NCI-H524 (cell line): ENCODE results near the gene KIF6.

ENCODE experiments used
- DNase-seq, 2 experiments: peaks; one replicate each; lab custom pipeline; 2025; lab: John Stamatoyannopoulos, UW

The KIF6 gene

GRCh38 chr6:39665861-39666260, 59.3 kb downstream of the KIF6 start:
- no peak for DNase-seq

GRCh38 chr6:39664173-39664572, 61.0 kb downstream of the KIF6 start:
- peak; percentile 34 to 71 for DNase-seq

GRCh38 chr6:39657355-39658135, 67.7 kb downstream of the KIF6 start:
- no peak for DNase-seq

GRCh38 chr6:39654121-39654520, 71.1 kb downstream of the KIF6 start:
- no peak for DNase-seq

DNA sequence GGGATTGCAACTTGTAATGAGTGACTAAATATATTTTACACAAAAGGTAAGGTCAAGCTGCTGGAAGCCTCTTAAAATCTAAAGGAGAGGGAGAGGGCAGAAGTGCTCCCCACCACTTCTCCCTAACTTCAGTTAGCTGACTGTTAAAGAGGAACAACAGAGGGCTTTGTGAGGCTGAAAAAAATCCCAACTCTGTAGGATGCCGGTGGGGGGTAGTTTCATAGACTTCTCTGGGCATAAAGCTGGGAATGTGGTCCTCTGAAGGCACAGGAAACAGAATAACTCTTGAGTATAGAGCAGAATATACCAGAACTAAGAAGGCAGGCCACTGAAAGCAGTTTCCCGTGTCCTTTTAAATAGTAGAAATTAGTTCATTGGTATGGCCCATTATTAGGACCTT, 71.6 kb downstream of the KIF6 start:
- DNase-seq = no peak

GRCh38 chr6:39649996-39650395, 75.2 kb downstream of the KIF6 start:
- no peak for DNase-seq

DNA sequence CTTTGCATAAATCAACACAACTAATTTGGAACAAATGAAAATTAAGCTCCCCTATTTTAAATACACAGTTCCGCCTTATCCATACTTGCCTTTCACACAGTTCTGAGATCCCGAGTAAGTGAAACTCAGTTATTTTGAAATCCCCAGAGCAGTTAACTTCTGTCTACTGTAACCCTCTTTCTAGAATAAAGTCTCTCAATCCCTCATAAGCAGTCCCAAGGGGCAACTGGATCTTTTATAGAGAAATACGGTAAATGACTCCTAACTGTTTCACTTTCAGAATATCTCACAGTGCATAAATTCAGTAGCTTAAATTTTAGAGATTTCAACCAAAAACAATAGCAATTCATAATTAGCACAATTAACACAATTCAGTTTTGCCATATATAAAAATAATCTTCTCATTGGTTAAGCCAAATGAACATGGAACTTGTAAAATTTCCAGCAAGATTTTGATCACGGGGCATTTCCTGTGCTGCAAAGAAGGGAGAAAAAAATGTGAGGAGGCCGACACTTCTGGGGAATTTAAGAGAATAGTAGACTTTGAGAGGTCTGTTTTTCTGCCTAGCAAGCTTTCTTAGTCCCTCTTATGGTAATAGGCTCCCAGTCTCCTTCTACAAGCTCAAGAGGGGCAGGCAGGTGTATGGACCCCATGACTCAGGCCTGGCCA, 78.3 kb downstream of the KIF6 start:
- no peak for DNase-seq

DNA sequence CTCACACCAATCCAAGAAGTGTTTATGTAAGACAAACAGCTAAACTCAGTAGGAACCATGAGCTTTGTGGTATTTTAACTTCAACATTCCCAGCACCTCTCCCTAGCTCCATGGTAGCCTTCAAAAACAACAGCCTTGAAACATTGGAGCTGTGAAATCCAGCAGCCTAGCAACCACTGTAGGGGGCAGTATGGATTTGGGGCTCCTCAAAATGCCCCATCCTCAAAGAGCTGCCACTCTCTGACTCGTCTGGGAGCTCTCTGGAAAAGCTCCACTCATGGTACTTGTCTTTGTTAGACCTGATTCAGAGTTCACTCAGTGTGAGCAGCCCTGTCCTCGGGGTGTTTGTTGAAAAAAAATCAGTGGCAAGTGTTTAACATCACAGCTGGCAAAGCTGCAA, 82.9 kb downstream of the KIF6 start:
- DNase-seq = no peak

GRCh38 chr6:39638126-39638822, 86.9 kb downstream of the KIF6 start:
- no peak for DNase-seq

GRCh38 chr6:39634646-39635341, 90.4 kb downstream of the KIF6 start:
- DNase-seq = no peak

GRCh38 chr6:39625209-39625608, 100.0 kb downstream of the KIF6 start:
- no peak for DNase-seq

DNA sequence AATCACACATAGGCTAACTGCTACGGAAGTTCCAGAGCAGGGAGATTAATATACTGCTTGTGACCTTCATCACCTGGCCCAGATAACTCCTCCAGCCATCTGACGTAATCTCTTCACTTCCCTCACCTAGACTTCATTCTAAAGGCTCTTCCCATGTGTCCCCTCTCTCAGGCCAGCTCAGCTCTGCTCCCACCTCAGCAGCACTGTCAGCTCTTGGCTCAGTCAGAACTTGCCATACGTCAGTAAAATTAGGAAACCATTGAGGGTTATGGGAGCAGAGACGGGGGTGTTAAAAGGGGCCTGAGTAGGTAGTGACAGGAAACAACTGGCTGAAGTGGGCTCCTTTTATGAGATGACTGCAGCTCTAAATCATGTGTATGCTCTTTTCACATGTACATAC, 101.5 kb downstream of the KIF6 start:
- DNase-seq = no peak

- no peak for DNase-seq
These were observed 107.7 kb downstream of the KIF6 start for GRCh38 chr6:39617520-39617919.

DNA sequence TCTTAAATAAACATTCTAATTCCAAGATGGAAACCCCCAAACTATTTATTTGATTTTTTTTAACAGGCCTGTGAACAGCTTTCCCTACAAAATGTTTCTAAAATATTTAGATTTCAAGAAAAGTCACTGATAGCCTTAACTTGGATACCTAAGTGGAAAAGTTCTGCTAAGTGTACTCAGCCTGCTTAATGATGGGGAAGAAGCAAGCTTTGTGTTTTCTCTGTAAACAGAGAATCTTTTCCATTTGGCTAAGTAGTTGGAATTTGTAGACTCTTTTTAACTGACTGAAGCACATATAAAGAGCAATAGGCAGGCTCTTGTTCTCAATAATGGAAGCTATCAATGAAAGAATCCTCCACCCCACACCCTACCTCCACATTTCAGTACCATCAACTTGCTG, 108.2 kb downstream of the KIF6 start:
- DNase-seq = no peak

- no peak for DNase-seq
These were observed 109.6 kb downstream of the KIF6 start for GRCh38 chr6:39615622-39616021.

DNA sequence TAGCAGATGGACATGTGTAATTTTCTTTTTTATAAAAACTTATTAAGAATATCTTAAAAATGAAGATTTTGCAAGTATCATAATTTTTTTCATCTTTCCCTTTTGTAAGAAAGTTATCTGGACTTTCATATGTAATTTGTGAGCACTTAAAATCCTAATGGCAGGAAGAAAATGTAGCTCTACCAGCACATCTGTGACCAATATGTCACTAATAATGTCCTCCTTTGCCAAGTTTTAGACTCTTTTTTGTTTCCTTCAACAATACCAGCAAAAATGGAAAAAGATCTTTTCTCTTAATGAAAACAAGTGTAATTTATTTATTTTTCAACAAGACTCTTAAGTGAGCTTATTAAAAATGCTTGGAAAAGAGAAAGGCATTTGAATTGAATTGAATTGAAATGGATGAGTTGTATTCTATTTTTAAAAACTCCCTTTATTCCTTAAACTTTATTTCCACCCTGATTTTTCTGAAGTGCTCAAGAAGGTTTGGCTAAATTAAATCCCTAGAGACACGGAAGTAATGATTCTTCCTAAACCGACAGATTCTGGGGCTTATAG, 110.7 kb downstream of the KIF6 start:
- DNase-seq = no peak

GRCh38 chr6:39610221-39610620, 115.0 kb downstream of the KIF6 start:
- no peak for DNase-seq

- no peak for DNase-seq
These were observed 116.4 kb downstream of the KIF6 start for GRCh38 chr6:39608652-39609345.

DNA sequence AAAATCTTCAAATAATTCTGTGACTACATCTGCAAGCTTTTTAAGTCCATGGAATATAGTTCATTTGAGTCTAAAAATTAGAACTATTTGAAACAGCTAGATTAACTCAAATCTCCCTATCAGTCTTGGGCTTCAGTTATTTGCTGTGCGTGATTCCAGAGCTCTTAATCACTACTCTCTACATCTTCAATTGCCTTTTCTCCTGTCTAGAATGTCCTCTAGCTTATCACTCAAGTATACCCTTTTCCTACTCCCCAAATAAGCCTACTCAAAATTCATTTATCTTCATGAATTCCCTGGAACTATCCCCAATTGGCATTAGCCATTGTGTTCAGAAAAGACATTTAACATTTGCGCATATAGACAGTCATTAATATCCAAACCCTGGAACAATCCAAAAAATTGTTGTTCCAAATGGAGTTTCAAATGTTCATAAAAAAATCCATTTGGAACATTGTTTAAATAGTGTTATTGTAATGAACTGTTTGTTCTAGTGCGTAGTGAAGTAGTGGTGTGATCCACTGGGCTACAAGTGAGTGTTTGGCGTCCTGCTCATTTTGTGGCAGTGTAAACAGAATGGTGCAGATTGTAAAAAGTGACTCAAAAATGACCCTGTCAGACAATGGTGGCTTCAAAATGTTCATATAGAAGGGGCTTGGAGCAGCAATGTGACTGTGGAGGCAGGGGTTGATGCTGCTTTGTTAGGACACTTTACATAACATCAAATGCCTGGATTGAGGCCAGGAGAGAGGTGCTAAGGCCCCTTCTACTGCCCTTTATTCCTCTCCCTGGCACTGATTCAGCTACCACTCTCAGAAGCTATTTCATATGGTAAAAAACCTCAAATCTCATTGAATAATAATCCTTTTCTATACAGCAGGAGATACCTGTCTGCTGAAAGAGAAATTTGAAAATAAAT, 122.3 kb downstream of the KIF6 start:
- no peak for DNase-seq

DNA sequence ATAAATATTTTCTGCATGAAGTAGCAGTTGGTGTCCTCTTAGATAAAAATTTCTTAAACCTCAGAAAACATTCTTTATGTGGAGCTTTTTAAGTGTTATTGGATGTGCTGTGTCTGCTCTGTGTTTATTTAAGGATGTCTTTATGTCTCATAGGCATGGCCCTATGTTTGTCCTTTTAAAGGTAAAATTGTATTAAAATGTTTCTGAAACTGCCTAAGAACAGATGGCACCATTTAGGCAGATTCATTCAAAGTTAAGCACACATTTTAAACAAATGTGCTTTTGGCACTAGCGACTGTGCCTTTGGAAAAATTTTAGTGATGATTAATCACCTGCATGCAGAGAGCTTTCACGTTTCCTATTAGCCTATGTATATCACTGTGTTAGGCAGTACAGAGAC, 125.2 kb downstream of the KIF6 start:
- DNase-seq = no peak
